Stimulated activated CD4-positive, alpha-beta T cell treated with anti-CD3 and anti-CD28 coated beads, Interleukin-15, amount 100 ng/mL, for 1 hour (primary cell): ENCODE results near the gene KRTAP5-5.
"Not testable (repeated sequence)": the region's sequence is repeated elsewhere in the genome, so short reads cannot be mapped to it uniquely, and the experiment has no call there.

ENCODE experiments used
- DNase-seq, 2 donors: peaks; one replicate each; pipeline ENCODE4 v3.0.0-alpha.2; 2020; ENCODE audit warnings: low read depth in 1 of 2, low spot score in 1 of 2

The KRTAP5-5 gene, protein sequence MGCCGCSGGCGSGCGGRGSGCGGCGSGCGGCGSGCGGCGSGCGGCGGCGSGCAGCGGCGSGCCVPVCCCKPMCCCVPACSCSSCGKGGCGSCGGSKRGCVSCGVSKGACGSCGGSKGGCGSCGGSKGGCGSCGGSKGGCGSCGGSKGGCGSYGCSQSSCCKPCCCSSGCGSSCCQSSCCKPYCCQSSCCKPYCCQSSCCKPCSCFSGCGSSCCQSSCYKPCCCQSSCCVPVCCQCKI

DNA sequence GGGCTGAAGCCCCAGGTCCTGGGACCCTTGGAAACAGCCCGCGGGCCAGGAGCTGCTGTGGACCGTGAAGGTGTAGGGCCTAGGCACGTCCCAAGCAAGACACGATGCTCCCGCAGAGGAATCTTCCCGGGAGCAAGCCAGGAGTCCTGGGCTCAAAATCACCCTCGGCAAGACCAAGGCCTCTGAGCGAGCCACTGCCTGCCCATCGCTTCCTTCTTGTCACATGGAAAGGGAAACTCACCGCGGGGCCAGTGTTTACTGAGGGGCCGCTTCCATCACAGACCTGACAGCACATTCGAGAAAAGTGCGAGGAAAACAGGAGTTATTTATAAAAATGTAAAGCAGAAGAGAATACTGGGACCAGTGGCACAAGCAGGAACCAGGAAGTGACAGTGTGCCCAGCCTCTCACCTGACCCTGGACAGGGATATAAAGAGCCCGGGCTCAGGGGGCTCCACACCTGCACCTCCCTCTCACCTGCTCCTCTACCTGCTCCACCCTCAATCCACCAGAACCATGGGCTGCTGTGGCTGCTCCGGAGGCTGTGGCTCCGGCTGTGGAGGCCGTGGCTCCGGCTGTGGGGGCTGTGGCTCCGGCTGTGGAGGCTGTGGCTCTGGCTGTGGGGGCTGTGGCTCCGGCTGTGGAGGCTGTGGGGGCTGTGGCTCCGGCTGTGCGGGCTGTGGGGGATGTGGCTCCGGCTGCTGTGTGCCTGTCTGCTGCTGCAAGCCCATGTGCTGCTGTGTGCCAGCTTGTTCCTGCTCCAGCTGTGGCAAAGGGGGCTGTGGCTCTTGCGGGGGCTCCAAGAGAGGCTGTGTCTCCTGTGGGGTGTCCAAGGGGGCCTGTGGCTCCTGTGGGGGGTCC lies at the start of gene KRTAP5-5:
TSS of gene KRTAP5-5 (plus strand) at position 450 of the 860 bp plus-strand sequence. CDS start at position 516, 66 bp downstream.
- no peak for DNase-seq

DNA sequence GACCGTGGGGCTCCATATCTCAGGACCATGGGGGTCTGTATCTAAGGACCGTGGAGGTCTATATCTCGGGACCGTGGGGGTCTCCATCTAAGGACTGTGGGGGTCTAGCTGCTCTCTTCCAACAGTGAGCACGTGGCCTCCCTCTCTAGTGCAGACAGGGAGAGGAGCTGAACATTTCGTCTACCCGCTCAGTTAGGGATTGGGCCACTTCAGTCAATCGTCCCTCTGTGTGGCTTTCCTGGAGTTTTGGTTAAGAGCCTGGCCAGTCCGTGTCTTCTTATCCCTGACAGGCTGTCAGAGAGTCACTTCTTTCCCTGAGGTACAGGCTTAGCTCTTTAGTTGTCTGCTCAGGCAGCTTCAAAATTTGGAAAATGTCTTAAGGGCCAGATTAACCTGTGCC lies 47.6 kb upstream of the KRTAP5-5 start:
- DNase-seq: no peak

DNA sequence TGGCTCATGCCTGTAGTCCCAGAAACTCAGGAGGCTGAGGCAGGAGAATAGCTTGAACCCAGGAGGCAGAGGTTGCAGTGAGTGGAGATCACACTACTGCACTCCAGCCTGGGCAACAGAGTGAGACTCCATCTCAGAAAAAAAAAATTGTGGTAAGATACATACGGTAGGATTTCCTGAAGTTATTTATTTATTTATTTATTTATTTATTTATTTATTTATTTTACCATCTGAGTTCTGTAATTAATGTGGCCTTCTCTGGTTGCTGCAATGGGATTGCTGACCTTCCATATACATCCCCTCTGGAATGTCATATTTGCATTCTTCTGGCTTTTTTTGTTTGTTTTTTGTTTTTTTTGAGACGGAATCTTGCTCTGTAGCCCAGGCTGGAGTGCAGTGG lies 46.7 kb upstream of the KRTAP5-5 start:
- DNase-seq: not testable (repeated sequence)

DNA sequence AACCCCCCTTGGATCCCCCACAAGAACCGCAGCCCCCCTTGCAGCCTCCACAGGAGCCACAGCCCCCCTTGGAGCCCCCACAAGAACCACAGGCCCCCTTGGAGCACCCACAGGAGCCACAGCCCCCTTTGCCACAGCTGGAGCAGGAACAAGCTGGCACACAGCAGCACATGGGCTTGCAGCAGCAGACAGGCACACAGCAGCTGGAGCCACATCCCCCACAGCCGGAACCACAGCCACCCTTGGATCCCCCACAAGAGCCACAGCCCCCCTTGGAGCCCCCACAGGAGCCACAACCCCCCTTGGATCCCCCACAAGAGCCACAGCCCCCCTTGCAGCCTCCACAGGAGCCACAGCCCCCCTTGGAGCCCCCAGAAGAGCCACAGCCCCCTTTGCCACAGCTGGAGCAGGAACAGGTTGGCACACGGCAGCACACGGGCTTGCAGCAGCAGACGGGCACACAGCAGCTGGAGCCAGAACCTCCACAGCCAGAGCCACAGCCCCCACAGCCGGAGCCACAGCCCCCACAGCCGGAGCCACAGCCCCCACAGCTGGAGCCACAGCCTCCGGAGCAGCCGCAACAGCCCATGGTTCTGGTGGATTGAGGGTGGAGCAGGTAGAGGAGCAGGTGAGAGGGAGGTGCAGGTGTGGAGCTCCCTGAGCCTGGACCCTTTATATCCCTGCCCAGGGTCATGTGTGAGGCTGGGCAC lies 44.8 kb upstream of the KRTAP5-5 start, which contains the start of gene KRTAP5-1:
TSS of gene KRTAP5-1 (minus strand) at position 623 of the 710 bp plus-strand sequence. CDS start at position 589, 34 bp downstream.
- not testable (repeated sequence) for DNase-seq

DNA sequence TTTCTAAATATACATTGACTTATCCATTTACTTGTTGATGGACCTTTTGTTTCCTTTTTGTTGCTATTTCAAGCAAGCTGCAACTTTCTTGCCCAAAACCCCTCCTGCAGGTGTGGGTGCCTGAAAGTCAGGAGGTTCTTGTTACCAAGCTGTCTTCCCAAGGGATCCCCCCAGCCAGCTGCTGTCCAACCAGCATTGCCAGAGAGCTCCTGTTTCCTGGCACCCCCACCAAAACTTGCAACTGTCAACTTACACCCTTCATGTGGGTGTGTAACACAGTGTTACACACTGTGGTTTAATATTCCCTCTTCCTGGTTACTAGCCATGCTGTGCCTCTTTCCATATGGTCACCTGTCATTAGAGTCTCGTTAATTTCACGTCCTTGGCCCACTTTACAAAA lies 42.9 kb upstream of the KRTAP5-5 start:
- DNase-seq: no peak

DNA sequence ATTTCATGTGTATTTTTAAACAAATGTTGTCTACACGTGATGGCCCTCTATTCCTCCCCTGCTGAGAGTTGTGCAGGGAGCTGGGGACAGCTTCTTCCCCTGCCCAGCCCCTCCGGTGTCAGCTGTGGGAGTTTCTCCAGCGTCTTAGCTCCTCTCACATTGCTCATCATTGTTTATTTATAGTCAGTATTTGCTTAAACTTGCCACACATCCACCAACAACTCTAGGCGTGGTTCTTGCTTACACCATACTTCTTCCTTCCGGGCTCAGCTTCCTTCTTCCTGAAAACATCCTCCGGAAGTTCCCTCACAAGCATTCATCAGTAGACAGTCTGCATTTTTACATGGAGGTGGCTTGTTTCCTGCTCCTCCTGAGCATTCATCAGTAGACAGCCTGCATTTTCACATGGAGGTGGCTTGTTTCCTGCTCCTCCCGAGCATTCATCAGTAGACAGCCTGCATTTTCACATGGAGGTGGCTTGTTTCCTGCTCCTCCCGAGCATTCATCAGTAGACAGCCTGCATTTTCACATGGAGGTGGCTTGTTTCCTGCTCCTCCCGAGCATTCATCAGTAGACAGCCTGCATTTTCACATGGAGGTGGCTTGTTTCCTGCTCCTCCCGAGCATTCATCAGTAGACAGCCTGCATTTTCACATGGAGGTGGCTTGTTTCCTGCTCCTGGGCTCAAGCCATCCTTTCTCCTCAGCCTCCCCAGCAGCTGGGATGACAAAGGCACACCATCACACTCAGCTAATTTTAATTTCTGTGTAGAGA lies 40.2 kb upstream of the KRTAP5-5 start:
- not testable (repeated sequence) for DNase-seq

DNA sequence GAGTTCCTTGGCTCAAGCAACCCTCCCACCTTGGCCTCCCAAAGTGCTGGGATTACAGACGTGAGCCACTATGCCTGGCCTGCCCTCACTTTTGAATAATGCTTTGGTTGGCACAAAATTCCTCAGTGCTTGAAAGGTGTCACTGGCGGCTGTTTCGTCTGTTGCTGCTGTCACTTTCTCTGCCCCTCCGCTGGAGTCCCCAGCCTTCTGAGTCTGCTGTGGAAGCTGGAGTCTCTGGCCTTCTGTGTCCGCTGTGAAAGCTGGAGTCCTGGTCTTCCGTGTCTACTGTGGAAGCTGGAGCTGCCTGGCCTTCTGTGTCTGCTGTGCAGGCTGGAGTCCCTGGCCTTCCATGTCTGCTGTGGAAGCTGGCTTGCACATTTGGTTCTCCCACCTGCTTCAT lies 39.6 kb upstream of the KRTAP5-5 start:
- DNase-seq: no peak

DNA sequence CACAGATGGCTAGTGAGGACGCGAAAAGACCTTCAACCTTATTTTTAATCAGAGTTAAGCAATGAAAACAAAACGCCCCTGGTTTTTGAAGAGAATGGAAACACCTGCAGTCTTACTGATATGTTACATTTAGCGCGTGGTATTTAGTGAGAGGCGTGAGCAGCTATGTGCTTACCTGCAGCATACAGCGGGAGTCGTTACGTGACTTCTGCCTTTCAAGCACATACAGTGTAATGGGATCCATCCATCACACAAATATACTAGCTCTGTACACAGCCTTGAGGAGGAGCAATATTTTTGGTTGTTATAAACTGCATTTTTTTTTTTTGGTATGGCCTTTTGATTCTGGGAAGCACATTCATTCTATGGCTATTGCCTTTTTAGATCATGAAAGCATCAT lies 36.9 kb upstream of the KRTAP5-5 start:
- no peak for DNase-seq

DNA sequence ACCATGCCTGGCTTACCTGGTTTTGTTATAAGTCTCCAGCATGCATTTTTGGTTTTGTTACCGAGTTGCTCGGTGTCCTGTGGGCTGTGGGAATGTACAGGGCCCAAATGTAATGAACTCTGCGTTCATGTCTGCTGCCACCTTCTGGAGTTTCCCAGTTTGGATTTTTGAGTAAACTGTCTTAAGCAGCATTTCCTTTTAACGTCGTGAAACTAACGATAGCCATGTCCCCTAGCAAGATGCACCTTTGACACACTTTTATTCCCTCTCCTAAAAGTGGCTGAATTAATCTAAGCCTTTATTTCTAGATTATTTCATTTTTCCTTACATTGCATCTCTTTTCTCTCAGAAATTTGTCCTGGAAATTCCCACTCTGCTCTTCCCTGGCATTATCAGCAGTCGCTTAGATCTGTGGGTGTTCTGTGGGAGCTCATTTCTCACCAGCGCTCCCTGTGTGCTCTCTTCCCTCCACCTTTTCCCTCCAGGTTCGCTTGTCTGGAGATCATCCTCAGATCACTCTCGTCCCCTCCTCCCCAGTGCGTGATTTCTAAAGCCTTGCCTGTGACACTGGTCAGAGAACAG lies 33.5 kb upstream of the KRTAP5-5 start:
- not testable (repeated sequence) for DNase-seq

DNA sequence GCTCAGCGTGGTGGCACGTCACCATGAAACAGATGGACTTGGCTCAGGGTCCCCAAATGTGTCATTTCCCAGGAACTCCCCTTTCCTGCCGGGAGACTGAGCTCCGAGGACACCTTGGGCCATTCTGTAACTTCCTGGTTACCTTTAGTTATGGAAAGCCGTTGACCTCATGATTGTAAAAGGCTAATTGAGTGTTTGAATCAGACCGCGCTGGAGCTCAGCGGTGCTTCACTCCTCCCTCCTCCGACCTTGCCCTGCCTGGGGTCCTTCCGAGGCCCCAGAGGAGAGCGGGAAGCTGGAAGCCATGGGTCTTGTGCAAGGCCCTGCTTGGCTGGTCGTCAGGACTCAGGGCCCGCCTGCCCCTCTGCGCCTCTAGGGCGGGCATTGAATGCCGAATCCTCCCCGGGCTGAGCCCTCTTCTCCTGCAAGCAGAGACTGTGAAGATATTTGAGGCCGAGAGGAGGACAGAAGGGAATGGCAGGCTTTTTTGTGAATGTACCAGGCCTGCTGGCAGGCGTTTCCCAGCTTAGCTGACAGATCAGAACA lies 32.9 kb upstream of the KRTAP5-5 start:
- DNase-seq: not testable (repeated sequence)

DNA sequence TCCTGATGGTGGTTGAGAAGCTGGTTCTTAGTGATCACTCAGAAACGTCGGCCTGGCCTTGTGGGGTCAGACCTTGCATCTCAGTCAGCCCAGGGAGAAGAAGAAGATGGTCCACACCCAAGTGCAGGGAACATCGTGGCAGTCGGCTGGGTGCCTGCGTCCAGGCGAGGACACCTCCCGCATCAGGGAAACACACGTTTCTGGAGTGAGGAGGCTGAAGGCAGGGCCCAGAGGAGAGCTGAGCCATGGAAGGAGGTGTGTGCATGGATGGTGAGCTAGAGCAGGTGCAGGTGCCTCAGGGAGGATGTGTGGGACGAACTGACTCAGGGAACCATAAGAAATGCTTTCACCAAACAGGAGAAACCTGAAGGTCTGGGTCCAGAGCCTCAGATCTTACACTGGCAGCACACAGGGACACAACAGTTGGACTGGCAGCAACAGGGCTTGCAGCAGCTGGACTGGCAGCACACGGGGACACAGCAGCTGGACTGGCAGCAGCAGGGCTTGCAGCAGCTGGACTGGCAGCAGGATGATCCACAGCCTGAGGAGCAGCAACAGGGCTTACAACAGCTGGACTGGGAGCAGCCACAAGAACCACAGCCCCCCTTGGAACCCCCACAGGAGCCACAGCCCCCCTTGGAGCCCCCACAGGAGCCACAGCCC lies 32.1 kb upstream of the KRTAP5-5 start:
- DNase-seq: no peak

DNA sequence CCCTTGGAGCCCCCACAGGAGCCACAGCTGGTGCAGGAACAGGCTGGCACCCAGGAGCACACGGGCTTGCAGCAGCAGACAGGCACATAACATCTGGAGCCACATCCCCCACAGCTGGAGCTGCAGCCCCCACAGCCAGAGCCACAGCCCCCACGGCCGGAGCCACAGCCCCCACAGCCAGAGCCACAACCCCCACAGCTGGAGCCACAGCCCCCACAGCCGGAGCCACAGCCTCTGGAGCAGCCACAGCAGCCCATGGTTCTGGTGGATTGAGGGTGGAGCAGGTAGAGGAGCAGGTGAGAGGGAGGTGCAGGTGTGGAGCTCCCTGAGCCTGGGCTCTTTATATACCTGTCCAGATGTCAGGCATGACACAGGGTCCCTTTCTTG lies 31.6 kb upstream of the KRTAP5-5 start, which contains the start of gene KRTAP5-2:
TSS of gene KRTAP5-2 (minus strand) at position 301 of the 387 bp plus-strand sequence. CDS start at position 257, 44 bp downstream.
- no peak for DNase-seq

DNA sequence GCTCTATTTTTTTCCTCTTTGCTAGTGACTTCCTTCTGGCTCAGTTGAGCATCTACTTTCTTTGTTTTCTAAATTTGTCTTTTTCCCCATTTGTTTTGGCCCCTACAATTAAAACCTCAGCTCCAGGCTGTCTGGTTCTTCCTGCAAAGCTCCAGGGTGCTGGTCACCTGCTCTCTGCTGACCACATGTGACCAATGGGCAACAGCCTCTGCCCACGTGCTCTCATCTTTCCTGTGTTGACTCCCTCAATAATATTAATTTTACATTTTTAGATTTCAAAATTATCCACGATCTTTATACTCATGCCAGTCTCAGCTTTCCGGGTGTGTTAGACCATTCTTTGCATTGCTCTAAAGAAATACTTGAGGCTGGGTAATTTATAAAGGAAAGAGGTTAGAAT lies 31.2 kb upstream of the KRTAP5-5 start:
- DNase-seq: not testable (repeated sequence)

DNA sequence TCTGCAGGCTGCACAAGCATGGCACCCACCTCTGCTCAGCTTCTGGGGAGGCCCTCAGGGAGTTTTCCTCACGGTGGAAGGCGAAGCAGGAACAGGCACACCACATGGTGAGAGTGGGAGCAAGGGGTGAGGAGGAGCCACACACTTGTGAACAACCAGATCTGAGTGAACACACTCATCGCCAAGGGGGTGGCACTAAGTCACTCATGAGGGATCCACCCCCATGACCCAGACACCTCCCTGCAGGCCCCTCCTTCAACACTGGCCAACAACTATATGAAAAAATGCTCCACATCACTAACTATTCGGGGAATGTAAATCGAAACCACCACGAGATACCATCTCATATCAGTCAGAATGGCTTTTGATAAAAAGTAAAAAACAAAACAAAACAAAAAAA lies 30.8 kb upstream of the KRTAP5-5 start:
- no peak for DNase-seq

DNA sequence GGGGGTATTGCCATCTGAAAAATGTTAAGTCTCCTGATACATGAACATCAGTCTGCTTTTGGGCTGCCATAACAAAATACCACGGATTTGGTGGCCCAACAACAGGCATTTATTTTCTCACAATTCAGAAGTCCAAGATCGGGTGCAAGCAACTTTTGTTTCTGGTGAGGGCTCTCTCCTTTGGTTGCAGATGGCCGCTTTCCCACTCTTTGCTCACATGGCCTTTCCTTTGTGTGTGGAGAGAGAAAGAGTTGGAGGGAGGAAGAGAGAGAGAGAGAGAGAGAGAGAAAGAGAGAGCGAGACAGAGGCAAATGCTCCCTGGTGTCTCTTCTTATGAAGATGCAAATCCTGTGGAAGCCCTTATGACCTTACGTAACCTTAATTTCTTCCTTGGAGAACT lies 28.9 kb upstream of the KRTAP5-5 start:
- DNase-seq: no peak

DNA sequence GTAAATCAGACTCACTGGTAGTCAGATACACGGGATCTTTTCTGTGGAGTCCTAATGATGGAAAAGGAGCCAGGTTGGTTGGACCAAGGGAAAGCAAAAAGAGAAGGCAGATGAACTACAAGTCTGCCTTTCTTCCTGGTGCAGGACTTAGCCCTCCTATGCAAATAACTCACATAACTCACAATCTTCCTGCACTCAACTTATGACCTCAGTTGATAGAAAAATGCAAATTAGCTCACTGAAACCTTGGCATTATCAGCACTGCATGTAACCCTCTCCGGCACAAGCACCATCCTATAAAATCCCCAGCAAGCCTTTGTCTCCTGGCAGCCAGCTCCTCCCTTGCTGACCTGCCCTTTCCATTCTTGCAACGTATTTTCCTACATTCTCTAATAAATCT lies 27.9 kb upstream of the KRTAP5-5 start:
- not testable (repeated sequence) for DNase-seq

DNA sequence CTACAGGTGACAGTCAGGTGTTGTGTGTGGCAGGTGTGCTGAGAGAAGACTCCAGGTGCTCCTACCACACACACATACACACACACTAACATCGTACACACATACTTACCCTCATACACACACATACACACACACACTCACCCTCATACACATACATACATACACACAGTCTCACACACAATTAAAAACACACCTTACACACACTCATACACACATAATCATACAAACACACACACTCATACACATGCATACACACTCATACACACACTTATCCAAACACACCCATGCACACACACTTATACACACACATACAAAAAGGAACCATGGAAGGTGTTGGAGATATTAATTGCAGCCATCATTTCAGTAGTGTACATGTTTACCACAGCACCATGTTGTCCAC lies 25.9 kb upstream of the KRTAP5-5 start:
- no peak for DNase-seq

DNA sequence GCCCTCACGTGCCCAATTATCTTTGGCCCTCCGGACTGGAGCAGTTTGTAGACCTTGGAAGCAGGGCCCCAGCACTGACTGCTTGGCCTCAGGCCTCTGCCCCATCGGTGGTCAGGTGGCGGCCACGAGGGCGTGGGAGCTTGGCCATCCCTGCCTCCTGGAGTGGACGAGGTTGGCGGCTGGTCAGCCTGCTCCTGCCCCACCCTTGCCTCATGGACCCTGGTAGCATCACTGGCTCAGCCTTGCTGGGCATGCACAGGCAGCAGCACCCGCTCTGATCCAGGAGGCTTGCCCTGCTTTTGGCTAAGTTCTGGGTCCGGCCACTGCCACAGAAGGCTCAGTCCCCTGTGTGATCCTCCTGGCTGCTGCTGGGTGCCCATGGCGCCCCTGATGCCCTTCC lies 25.4 kb upstream of the KRTAP5-5 start:
- DNase-seq: no peak

DNA sequence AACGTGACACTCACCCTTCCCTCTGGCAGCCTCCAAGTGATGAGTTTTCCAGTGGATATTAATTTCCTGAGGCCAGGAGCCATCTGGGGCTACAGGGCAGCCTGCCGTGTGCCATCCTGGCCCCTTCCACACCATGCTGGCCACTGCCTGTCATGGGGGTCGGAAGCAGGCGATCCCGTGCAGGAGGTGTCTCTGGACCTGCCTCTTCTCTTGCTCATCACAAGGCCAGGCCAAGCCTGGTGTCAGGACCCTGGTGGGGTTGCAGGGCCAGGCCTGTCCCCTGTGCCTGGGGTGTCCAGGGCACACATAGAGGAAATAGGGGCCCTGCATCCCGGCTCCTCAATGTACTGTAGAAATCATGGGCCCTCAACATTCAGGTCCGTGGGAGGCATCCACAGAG lies 24.9 kb upstream of the KRTAP5-5 start:
- DNase-seq: no peak

DNA sequence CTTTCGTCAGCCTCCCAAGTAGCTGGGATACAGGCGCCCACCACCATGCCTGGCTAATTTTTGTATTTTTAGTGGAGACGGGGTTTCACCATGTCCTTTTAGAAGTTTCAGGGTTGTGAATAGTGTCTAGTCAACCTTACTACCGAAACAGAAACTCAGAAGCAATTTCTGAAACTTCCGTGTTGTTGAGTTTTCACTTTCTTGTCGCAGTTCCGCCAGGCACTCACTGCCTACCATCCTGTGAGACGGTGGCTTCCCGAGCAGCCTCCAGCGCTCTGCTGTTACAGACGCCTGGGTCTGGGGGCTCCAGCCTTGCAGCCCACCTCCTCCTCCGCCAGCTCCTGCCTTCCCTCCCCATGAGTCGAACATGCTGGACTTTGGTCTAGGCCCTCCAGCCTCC lies 23.7 kb upstream of the KRTAP5-5 start:
- not testable (repeated sequence) for DNase-seq
